Measurements from ENCODE around the gene AMFR.

The AMFR gene

DNA sequence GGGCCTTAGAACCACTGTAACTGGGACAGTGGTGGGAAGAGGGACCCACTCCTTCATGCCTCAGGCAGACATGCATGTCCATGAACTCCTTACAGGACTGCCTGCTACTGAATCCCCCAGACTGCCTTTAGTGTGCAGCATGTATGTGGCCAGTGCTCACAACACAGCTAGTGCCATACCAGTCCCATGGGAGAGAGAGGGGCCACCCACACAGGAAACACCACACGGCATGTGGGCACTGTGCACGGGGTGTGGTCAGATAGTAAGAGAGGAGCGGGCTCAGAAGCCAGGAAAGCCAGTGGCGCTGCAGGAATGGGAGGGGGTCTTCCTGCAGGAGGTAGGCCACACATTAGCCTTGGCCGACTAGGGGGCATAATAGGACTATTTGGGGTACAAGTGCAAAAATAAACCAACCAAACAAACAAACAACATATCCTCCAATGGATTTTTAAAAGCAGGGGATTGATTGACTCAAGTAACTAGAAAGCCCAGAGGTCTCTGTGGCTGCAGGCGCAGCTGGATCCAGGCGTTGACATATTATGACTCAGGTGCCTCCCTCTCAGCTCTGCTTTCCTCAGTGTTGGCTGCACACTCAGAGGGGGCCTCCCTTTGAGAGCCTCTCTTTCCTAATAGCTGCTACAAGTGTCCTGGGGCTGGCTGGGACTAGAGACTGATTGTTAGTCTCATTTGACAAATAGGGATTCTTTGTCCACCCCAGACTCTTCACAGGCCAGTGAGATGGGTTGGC, 104.4 kb downstream of the AMFR start:
- H3K27ac ChIP-seq = no peak overlapping the region
- H3K4me3 ChIP-seq = no peak overlapping the region

DNA sequence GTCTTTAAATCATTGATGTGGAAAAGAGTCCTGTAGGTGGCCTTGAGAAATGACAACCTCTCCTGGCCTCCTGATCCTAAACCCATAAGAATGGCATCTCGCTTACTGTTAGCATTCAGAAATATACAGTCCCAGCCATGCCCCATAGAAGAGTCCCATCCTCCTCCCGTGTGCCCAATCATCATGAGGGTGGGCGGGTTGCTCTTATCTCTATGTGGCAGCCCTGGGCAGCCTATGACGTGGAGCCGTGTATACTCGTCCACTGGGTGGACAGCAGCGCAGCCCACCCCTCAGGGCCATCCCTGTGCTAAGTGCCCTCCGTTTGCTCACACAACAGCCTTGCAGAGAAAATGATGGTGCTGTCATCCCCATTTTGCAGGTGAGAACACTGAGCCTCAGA, 105.3 kb downstream of the AMFR start:
- no peak overlapping the region for H3K4me3 ChIP-seq
- H3K27ac ChIP-seq = no peak overlapping the region

GRCh38 chr16:56319376-56319775, 106.0 kb downstream of the AMFR start:
- Histone ChIP-seq H3K4me3 (no peak overlapping the region), H3K27ac (no peak overlapping the region)

GRCh38 chr16:56318827-56319140, 106.6 kb downstream of the AMFR start:
- Histone ChIP-seq H3K4me3 (no peak overlapping the region), H3K27ac (no peak overlapping the region)

GRCh38 chr16:56317998-56318826, 107.1 kb downstream of the AMFR start:
- H3K4me3 ChIP-seq = peak overlapping the region in 3 of 7 experiments; percentile 1 to 30 (median 2)
- H3K27ac ChIP-seq = peak overlapping the region in 2 of 21 experiments; percentile 14 to 24

DNA sequence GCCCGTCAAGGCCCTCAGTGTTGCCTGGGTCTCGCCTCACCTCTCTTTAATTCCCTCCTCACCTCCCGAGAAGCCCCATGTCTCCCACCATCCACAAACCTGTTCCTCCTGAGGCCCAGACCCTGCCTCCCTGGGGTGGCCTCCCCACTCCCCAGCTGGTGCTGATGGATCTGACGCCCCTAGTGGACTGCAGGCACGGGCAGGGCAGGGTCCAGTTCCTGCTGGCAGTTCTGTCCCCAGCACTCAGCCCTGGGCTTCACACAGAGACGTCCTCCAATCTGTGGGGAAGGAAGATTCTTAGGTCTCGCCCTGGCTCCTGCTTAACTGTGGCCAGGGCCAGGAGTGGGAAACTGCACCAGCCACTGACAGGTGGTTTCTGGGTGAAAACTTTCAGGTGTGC, 108.8 kb downstream of the AMFR start:
- no peak overlapping the region for H3K27ac ChIP-seq

GRCh38 chr16:56315955-56316354, 109.4 kb downstream of the AMFR start:
- H3K27ac ChIP-seq = no peak overlapping the region
- no peak overlapping the region for H3K4me3 ChIP-seq

More for the DNA sequence above, 108.8 kb downstream of the AMFR start:
- H3K4me3 ChIP-seq = no peak overlapping the region

GRCh38 chr16:56314244-56314850, 111.0 kb downstream of the AMFR start:
- Histone ChIP-seq H3K27ac (no peak overlapping the region), H3K4me3 (no peak overlapping the region)

- H3K27ac ChIP-seq = no peak overlapping the region
- H3K4me3 ChIP-seq = no peak overlapping the region
Measured at GRCh38 chr16:56312556-56312955, 112.8 kb downstream of the AMFR start.

- Histone ChIP-seq H3K4me3 (no peak overlapping the region), H3K27ac (no peak overlapping the region)
Measured at GRCh38 chr16:56312028-56312300, 113.4 kb downstream of the AMFR start.
